ENCODE data around the gene ANO2.

The ANO2 gene

DNA sequence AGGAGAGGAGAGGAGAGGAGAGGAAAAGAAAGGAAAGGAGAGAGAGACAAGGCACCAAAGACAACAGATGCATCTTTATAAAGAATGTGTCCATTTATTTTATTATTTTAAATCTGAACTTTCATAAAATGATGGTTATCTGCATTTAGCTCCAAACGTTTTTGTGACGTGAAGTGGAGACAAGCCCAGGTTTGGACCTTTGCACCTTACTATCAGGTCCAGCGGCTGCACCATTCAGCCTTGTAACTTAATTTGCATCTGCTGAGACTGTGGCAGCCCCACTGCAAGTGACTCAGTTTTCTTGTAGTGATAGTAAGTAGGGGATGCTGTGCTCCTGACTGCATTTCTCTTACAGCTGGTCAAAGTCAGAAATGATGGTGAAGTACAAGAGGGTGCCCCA is 382.5 kb downstream of the ANO2 start:
- H3K4me3 ChIP-seq (ENCODE audit: control insufficient read depth, low read depth, low read length) = no peak overlapping the region
- TF ChIP-seq, protein P1, sequence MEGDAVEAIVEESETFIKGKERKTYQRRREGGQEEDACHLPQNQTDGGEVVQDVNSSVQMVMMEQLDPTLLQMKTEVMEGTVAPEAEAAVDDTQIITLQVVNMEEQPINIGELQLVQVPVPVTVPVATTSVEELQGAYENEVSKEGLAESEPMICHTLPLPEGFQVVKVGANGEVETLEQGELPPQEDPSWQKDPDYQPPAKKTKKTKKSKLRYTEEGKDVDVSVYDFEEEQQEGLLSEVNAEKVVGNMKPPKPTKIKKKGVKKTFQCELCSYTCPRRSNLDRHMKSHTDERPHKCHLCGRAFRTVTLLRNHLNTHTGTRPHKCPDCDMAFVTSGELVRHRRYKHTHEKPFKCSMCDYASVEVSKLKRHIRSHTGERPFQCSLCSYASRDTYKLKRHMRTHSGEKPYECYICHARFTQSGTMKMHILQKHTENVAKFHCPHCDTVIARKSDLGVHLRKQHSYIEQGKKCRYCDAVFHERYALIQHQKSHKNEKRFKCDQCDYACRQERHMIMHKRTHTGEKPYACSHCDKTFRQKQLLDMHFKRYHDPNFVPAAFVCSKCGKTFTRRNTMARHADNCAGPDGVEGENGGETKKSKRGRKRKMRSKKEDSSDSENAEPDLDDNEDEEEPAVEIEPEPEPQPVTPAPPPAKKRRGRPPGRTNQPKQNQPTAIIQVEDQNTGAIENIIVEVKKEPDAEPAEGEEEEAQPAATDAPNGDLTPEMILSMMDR (IDR thresholded peaks at IDR 0.05; ENCODE audit: control insufficient read depth, insufficient read depth, low read depth, low read length, missing control alignments) = no peak
- DNase-seq (ENCODE audit: low read depth) = no peak

DNA sequence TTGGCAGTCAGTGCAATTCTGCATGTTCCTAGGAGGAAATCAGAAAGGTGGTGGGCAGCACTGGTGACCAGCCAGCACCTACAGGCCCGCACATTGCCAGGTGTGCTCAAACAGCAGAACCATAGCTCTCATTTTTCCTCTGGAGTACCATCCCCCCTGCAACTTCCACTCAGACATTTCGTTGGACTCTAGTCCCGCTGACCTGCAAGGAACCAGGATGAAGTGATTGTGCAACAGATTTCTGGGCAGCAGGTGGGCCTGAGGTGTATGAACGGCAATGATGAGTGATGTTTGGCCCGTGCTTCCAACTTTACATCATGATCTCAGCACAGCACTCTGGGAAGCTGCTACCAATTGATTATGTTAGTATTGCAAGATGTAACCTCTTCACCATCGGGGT is 383.2 kb downstream of the ANO2 start:
- TF ChIP-seq, protein P1 (IDR thresholded peaks at IDR 0.05; ENCODE audit: control insufficient read depth, insufficient read depth, low read depth, low read length, missing control alignments) = no peak
- DNase-seq (ENCODE audit: low read depth) = no peak
- H3K4me3 ChIP-seq (ENCODE audit: control insufficient read depth, low read depth, low read length) = no peak overlapping the region

DNA sequence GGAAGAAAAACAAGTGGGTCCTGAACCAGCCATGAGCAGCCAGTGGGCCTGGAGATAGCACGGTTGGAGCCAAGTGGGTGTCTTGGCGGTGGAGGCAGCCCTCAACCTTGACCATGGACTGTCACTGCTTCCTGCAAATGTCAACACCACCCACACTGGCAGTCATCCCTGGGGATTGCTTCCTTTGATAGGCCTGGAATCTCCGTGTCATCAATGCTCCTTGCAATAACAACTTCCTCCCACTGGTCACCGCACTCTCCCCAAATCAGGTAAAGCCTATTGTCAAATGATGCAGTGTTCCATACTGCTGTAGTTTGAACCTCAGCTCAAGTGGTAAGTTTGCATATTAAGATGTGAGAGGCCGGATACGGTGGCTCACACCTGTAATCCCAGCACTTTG is 384.0 kb downstream of the ANO2 start:
- TF ChIP-seq, protein P1 (IDR thresholded peaks at IDR 0.05; ENCODE audit: control insufficient read depth, insufficient read depth, low read depth, low read length, missing control alignments) = no peak
- no peak overlapping the region for H3K4me3 ChIP-seq (ENCODE audit: control insufficient read depth, low read depth, low read length)
- DNase-seq (ENCODE audit: low read depth) = no peak

GRCh38 chr12:5560265-5560664 is 384.8 kb downstream of the ANO2 start:
- no peak for DNase-seq (ENCODE audit: low read depth)
- no peak overlapping the region for H3K4me3 ChIP-seq (ENCODE audit: control insufficient read depth, low read depth, low read length)
- TF ChIP-seq, protein P1 (IDR thresholded peaks at IDR 0.05; ENCODE audit: control insufficient read depth, insufficient read depth, low read depth, low read length, missing control alignments) = no peak

- TF ChIP-seq, protein P1 (IDR thresholded peaks at IDR 0.05; ENCODE audit: control insufficient read depth, insufficient read depth, low read depth, low read length, missing control alignments) = no peak
- H3K4me3 ChIP-seq (ENCODE audit: control insufficient read depth, low read depth, low read length) = no peak overlapping the region
- no peak for DNase-seq (ENCODE audit: low read depth)
Measured at GRCh38 chr12:5557906-5558305, 387.2 kb downstream of the ANO2 start.

DNA sequence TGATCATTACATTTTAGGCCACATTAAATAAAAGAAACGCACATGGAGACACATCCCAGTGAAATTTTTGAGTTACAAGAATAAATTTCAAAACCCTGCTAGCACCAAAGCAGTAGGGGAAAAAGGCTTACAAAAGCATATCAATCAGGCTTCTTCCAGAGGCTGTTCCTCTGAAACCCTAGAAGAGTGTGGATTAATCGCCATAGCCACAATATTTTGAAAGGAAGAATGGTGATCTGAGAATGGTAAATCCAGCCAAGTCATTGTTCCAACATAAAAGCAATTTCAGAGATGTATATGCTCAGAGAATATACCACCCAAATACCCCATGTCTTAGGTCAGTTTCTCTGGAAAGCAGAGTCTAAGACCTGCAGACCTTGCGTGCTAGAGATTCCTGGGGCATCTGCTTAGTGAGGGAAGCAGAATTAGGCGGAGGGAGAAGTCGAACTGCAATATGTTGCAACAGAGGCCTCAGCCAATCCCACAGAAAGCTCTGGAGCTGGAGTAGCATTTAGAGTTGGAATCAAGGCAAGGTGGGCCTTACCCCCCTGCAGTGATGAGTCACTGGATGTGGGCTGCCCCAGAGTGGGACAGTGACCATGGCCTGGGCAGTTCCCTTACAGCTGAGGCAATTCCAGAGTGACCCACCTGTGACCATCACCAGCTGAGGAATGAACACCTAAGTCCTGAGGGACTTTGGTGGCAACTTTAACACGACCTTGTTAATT is 387.9 kb downstream of the ANO2 start:
- TF ChIP-seq, protein P1 (IDR thresholded peaks at IDR 0.05; ENCODE audit: control insufficient read depth, insufficient read depth, low read depth, low read length, missing control alignments) = no peak
- DNase-seq (ENCODE audit: low read depth) = no peak
- no peak overlapping the region for H3K4me3 ChIP-seq (ENCODE audit: control insufficient read depth, low read depth, low read length)
